ENCODE results near the gene EPS15.

Gene EPS15

DNA sequence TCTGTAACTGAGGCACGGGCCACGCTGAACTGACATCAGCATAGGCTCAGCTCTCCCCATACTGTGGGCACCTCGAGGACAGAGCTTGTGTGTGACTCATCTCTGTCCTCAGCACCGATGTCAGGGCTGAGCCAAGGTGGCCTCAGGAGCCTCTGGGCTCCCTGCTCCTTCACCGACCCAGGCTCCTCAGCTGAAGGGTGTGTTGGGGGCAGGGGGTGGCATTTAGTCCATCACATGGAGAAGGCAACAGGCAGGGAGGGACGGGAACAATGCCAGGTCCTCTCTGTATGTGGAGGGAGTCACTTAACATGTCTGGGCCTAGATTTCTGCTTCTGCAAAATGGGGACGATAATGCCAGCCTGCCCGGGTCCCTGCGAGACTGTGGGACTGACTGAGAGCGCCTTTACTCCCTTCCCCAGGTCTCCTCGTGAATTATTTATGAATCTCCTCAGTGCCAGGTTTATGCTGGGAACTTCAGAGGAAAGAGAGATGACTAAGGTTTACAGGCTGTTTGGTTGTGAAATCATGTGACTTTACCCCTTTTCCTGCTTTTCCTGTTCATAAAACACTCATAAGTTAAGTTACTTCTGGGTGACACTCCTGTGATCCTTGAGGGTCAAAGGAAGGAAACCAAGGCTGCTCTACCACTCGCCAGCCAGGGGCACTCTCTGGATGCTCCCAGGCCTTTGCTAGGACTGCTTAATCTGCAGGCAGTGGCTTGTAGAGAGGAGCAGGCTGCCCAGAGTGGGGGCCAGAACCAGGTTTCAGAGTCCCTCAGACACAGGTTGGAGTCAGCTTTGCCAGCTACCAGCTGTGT, 204.9 kb downstream of the EPS15 start:
- DNase-seq (ENCODE audit: low read depth): peak; percentile 74
- no peak overlapping the region for H3K4me3 ChIP-seq (ENCODE audit: low read depth, low read length)
- in situ Hi-C loops (cut with HindIII; ENCODE audit: low sequenced_read_pairs): no loop called here
- TF ChIP-seq, protein P1, sequence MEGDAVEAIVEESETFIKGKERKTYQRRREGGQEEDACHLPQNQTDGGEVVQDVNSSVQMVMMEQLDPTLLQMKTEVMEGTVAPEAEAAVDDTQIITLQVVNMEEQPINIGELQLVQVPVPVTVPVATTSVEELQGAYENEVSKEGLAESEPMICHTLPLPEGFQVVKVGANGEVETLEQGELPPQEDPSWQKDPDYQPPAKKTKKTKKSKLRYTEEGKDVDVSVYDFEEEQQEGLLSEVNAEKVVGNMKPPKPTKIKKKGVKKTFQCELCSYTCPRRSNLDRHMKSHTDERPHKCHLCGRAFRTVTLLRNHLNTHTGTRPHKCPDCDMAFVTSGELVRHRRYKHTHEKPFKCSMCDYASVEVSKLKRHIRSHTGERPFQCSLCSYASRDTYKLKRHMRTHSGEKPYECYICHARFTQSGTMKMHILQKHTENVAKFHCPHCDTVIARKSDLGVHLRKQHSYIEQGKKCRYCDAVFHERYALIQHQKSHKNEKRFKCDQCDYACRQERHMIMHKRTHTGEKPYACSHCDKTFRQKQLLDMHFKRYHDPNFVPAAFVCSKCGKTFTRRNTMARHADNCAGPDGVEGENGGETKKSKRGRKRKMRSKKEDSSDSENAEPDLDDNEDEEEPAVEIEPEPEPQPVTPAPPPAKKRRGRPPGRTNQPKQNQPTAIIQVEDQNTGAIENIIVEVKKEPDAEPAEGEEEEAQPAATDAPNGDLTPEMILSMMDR (IDR thresholded peaks at IDR 0.05; ENCODE audit: low read depth, low read length, missing control alignments): no peak

DNA sequence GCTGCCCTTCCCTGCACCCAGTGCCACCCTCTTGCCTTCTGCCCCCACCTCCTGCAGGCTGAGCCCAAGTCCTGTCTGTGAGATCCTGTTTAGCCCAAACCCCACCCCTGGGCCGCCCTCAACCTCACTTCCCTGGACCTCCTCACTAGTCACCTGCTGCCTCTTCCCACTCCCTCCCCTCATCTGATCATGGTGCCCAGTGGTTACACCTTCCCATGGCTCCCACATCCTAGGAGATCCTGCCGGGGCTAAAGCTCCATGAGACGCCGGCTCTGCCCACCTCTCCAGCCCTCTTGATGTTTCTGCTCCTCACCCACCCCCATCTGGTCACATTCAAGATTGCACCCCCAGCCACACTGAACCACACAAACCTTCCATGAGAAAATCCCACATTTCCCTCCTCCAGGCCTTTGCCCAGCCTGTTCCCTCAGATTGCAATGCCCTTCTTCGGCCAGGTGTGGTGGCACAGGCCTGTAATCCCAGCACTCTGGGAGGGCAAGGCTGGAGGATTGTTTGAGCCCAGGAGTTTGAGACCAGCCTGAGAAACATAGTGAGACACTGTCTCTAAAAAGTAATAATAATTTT, 205.7 kb downstream of the EPS15 start:
- in situ Hi-C loops (cut with HindIII; ENCODE audit: low sequenced_read_pairs): no loop called here
- H3K4me3 ChIP-seq (ENCODE audit: low read depth, low read length): no peak overlapping the region
- DNase-seq (ENCODE audit: low read depth): no peak
- TF ChIP-seq, protein P1 (IDR thresholded peaks at IDR 0.05; ENCODE audit: low read depth, low read length, missing control alignments): peak; percentile 38

DNA sequence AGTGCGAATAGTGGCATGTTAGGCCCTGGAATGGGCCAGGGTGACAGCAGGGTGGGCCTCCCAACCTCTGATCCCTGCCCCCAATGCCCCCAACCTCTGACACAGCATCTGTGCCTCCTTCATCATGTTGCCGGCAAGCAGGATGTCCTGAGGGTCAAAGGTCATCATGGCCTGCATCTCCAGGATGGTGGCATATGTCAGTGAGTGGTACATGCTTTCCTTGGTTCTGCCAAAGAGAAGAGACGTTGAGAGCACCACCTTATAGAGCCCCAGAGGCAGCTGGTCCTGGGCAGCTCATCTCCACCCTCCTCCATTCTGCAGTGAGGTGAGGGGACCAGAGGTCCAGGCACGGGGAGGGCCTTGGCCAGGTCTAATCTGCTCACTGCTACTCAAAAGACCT, 206.3 kb downstream of the EPS15 start:
- no peak for DNase-seq (ENCODE audit: low read depth)
- H3K4me3 ChIP-seq (ENCODE audit: low read depth, low read length): no peak overlapping the region
- TF ChIP-seq, protein P1 (IDR thresholded peaks at IDR 0.05; ENCODE audit: low read depth, low read length, missing control alignments): no peak
- in situ Hi-C loops (cut with HindIII; ENCODE audit: low sequenced_read_pairs): no loop called here

DNA sequence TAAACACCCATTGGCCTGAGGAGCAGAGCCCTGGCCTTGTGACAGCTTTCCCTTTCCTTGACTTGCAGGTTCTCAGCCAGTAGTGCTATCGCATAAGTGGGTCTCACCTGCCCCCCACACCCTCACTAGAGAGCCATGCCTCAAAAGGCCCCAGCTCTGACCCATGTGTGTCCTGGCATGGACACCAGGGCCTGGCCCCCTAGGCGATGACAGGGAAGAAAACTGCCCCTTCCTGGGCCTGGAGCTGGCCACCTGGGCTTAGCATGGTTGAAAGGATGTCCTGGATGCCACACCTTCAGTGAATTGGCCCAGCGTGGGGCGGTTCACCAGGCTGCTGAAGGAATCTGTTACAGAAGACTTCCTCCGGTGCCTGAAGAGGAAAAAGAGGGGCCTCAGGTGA, 207.2 kb downstream of the EPS15 start:
- TF ChIP-seq, protein P1 (IDR thresholded peaks at IDR 0.05; ENCODE audit: low read depth, low read length, missing control alignments): no peak
- no peak overlapping the region for H3K4me3 ChIP-seq (ENCODE audit: low read depth, low read length)
- in situ Hi-C loops (cut with HindIII; ENCODE audit: low sequenced_read_pairs): no loop called here
- DNase-seq (ENCODE audit: low read depth): no peak

DNA sequence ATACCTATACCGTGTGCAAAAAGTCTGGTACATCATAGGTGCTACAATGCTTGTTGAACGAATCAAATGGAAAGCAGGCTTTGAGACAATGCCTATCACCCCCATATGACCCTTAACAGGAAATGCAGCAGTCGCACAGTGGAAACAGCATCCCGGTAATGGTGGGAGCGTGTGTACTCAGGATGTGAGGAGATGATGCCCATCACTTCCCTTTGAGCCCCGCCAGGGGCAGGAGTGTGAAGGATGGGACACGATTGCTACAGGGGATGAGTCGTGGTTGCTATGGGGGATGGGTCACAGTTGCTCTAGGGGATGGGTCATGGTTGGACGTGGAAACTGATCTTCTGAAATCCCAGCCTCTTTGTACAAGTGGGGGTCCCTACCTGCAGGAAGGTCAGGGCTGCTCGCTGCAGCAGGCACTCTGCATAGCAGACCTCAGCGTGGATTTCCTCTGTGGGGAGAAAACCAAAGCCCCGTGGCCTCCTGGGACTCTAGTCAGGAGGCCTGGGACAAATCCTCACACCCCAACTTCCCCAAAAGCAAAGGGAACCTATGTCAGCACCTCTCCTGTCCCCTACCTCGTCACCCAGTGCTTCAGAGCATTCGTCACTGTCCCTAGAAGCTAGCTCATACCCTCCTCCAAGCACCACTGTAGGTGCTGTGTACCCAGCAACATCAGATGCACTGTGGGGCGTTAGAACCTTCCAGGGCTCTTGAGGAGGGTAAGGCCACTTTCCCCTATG, 208.0 kb downstream of the EPS15 start:
- no peak overlapping the region for H3K4me3 ChIP-seq (ENCODE audit: low read depth, low read length)
- DNase-seq (ENCODE audit: low read depth): no peak
- in situ Hi-C loops (cut with HindIII; ENCODE audit: low sequenced_read_pairs): no loop called here
- TF ChIP-seq, protein P1 (IDR thresholded peaks at IDR 0.05; ENCODE audit: low read depth, low read length, missing control alignments): no peak

DNA sequence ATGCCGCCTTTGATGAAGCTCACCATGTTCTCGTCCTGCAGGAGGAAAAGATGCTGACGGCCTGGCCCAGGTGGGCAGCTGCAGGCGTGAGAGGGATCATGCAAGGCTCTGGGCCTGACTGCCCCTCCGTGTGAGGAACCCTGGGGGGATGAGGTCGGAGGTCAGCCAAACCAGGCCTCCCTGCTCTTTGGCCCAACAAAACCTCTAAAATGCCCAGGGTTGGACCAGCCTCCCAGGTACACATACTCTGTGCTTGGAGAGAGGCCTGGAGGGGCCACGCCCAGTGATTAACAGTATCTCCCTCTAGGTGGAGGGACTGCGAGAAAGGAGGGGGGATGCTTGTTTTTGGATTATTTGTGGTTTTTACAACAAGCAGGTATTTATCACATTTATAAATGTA, 209.8 kb downstream of the EPS15 start:
- TF ChIP-seq, protein P1 (IDR thresholded peaks at IDR 0.05; ENCODE audit: low read depth, low read length, missing control alignments): no peak
- DNase-seq (ENCODE audit: low read depth): no peak
- in situ Hi-C loops (cut with HindIII; ENCODE audit: low sequenced_read_pairs): no loop called here
- no peak overlapping the region for H3K4me3 ChIP-seq (ENCODE audit: low read depth, low read length)
